Inflammatory macrophage treated with lipopolysaccharide for 1 hour (primary cell): ENCODE results near the gene OVCH2.
A peak's percentile ranks its signal among the peaks of the same experiment; 100 is the strongest.
"Not testable (repeated sequence)": the region's sequence is repeated elsewhere in the genome, so short reads cannot be mapped to it uniquely, and the experiment has no call there.

Experiments used
- DNase-seq, 2 donors: peaks; one replicate each; pipeline ENCODE4 v3.0.0-alpha.2; 2020 to 2022

OVCH2 gene, protein sequence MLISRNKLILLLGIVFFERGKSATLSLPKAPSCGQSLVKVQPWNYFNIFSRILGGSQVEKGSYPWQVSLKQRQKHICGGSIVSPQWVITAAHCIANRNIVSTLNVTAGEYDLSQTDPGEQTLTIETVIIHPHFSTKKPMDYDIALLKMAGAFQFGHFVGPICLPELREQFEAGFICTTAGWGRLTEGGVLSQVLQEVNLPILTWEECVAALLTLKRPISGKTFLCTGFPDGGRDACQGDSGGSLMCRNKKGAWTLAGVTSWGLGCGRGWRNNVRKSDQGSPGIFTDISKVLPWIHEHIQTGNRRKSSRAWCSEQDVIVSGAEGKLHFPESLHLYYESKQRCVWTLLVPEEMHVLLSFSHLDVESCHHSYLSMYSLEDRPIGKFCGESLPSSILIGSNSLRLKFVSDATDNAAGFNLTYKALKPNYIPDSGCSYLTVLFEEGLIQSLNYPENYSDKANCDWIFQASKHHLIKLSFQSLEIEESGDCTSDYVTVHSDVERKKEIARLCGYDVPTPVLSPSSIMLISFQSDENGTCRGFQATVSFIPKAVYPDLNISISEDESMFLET

DNA sequence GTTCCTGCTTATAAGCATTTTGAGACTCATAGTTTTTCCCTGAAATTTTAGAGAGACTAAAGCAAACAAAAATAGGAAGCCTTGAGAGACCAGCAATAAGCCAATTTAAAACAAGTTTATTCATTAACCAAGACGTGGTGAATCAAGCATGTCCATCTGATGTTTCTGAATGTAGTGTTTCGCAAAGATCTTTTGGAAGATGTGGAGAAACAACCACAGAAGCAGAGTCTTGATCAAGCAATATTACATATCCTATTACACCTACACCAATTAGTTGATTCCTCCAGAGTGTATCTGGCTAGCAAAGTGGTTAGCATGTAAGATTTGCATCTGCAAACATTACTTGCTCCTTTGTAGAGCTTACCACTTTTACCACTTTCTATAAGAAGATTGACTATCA is at the start of gene OVCH2:
Gene OVCH2, minus strand, starts transcription at position 101 of the 400 bp plus-strand sequence. Its CDS starts 83 bp downstream, at position 18.
- DNase-seq: no peak

GRCh38 chr11:7749456-7749855 is 43.2 kb upstream of the OVCH2 start:
- DNase-seq: peak; percentile 27 to 30

DNA sequence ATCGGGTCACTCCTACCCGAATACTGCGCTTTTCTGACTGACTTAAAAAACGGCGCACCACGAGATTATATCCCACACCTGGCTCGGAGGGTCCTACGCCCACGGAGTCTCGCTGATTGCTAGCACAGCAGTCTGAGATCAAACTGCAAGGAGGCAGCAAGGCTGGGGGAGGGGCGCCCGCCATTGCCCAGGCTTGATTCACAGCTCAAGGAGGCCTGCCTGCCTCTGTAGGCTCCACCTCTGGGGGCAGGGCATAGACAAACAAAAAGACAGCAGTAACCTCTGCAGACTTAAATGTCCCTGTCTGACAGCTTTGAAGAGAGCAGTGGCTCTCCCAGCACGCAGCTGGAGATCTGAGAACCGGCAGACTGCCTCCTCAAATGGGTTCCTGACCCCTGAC is 28.5 kb upstream of the OVCH2 start:
- not testable (repeated sequence) for DNase-seq

DNA sequence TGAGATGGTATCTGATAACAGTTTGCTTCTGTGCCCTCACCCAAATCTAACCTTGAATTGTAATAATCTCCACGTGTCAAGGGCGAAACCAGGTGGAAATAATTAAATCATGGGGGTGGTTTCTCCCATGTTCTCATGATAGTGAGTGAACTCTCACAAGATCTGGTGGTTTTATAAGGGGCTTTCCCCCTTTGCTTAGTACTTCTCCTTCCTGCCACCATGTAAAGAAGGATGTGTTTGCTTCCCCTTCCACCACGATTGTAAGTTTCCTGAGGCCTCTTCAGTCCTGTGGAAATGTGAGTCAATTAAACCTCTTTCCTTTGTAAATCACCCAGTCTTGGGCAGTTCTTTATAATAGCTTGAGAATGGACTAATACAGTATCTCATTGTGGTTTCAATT is 8.5 kb upstream of the OVCH2 start:
- peak; percentile 14 to 27 for DNase-seq

- no peak for DNase-seq
These were observed 2.5 kb downstream of the OVCH2 start for GRCh38 chr11:7703740-7704139.

GRCh38 chr11:7696424-7696823 is 9.9 kb downstream of the OVCH2 start:
- DNase-seq: no peak

GRCh38 chr11:7694235-7694634 is 12.0 kb downstream of the OVCH2 start:
- DNase-seq: no peak

DNA sequence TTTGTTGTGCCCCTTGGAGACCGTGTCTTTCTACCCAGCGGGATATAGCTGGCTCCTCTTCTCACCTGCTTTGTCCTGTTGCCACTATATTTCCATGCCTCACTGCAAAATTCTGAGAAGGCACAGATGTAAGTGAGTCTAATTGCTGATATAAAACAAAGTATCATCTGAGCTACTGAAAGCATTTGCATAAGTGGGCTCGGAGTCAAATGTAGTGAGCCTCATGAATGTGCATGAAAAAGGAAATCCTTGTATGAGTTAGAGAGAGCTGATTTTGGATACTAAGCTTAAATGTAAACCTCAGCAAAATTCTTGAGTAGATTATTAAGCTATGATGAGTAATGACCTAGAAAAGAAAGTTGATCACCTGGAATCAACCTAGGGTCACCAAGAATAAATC is 13.9 kb downstream of the OVCH2 start:
- DNase-seq: no peak

- no peak for DNase-seq
These were observed 14.4 kb downstream of the OVCH2 start for GRCh38 chr11:7691759-7692350.

GRCh38 chr11:7690648-7691047 is 15.6 kb downstream of the OVCH2 start:
- peak in 1 of 2 donors; percentile 40 for DNase-seq

GRCh38 chr11:7689239-7689638 is 17.0 kb downstream of the OVCH2 start:
- no peak for DNase-seq

DNA sequence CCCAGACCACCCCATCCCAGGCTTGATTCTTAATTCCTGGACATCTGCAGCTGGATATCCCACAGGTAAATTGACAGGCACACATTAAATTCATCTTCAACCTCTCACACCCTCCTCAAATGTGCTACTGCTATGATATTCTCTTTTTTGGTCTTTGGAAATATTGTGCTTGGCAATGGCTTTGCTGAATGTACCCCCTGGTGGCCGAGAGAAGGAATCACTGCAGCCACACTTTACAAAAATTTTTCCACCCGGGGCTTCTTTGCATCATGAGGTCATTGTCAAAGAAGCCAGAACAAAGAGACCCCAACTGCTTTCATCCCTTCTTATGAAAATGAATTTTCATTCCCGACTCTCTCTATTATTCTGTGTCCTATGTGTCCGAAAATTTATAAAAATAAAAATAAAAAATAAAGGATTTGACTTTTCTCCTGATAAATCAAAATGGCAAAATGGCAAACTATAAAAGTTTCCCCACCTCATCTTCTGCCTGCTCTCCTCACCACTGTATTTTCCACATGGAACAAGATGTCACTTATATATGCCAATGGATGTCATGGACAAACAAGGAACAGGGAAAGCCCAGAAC is 17.9 kb downstream of the OVCH2 start:
- DNase-seq: peak; percentile 26 to 67

DNA sequence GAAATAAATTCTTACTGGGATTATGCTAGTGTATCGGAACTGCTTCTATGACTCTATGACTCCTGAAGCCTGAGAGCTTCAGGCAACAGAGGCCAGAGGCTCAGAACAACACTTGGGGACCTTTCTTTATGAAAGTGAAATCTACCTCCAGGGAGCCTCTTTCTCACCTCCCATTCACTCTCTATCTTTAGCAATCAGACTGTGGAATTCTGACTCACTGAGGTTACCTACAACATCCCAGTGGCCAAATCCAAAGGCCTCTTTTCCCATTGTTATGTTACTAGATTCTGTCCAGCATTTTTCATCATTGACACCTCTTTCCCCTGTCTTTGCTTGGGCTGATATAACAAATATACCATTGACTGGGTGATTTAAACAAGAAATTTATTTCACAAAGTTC is 18.9 kb downstream of the OVCH2 start:
- no peak for DNase-seq

- DNase-seq: no peak
These were observed 19.5 kb downstream of the OVCH2 start for GRCh38 chr11:7686761-7687160.

DNA sequence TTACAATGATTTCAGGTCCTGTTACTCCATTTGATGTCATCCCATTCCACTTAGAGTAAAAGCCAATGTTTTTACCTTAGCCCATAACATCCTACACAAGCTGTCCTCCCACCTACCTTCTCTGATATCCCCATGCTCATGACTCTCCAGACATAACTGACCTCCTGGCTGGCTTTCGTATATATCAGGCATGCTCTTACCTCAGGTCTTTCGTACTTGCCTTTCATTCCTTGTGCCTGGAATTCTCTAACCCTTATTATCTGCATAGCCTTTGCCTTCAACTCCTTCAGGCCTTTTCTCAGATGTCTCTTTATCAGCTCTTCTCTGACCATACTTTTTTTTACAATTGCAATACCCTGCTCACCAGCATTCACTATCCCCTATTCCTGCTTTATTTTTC is 22.7 kb downstream of the OVCH2 start:
- no peak for DNase-seq

- DNase-seq: no peak
These were observed 28.5 kb downstream of the OVCH2 start for GRCh38 chr11:7677796-7678201.

GRCh38 chr11:7677071-7677470 is 29.2 kb downstream of the OVCH2 start:
- DNase-seq: peak; percentile 85 to 88

DNA sequence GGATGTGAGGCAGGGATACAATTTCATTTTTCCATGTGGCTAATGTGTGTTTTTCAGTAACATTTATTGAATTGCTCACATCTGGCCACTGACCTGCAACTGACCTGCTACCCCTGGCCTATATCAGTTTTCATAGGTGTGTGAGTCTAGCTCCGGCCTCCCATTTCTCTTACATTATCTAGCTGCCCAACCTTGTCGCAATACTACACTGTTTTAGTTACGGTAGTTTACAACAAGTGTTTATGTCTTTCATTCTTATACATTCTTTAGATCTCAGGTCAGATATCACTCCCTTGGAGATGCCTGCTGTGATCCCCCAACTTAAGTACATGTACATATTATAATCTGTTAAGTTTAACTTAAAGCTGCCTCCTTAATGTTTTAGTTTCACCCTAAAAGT is 30.6 kb downstream of the OVCH2 start:
- DNase-seq: no peak

GRCh38 chr11:7673724-7674434 is 32.4 kb downstream of the OVCH2 start:
- DNase-seq: no peak

DNA sequence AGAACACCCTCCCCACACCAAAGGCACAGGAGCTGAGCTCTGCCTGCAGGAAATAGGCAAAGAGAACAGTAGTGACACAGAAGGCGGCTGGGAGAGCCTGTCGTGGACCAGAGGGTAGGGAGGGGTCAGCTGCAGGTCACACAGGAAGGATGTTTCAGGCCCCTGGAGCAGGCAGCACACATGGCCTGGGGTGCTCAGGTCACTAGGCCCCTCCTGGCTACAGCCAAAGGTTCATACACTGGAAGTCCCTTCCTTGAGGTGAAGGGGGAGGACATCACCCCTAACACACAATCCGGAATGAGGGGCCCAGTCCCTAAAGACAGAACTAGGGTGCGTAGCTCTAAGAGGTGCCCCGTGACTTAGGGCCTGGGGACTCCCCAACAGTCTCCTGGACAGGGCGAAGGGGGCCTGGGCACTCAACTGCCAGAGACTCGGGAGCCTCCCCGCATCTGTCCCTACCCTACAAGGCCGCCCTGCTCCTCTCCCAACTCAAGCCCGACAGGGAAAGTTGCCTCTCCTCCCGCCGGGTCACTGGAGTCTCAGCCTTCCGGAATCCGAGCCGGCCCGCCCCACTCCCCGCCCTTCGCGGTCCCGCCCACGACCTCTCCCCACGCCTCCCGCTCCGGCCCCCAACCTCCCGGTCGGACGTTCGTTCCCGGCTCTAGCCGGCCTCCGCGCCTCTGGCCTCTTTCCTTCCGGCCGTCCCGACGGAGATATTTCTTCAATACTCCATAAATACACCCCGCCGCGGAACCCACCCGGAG is 33.1 kb downstream of the OVCH2 start, which contains the start of gene CYB5R2:
Gene CYB5R2, minus strand, starts transcription at position 541 of the 764 bp plus-strand sequence. CDS start 675 bp downstream, outside the sequence.
- DNase-seq: peak; percentile 23 to 70

GRCh38 chr11:7672276-7672959 is 33.9 kb downstream of the OVCH2 start:
- DNase-seq: no peak
